ENCODE results near the gene CENPVL1.

- TF ChIP-seq, protein P1, sequence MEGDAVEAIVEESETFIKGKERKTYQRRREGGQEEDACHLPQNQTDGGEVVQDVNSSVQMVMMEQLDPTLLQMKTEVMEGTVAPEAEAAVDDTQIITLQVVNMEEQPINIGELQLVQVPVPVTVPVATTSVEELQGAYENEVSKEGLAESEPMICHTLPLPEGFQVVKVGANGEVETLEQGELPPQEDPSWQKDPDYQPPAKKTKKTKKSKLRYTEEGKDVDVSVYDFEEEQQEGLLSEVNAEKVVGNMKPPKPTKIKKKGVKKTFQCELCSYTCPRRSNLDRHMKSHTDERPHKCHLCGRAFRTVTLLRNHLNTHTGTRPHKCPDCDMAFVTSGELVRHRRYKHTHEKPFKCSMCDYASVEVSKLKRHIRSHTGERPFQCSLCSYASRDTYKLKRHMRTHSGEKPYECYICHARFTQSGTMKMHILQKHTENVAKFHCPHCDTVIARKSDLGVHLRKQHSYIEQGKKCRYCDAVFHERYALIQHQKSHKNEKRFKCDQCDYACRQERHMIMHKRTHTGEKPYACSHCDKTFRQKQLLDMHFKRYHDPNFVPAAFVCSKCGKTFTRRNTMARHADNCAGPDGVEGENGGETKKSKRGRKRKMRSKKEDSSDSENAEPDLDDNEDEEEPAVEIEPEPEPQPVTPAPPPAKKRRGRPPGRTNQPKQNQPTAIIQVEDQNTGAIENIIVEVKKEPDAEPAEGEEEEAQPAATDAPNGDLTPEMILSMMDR (IDR thresholded peaks at IDR 0.05): no peak
- no peak for TF ChIP-seq POLR2A (IDR thresholded peaks at IDR 0.05)
Observed at GRCh38 chrX:51728202-51728601, 17.9 kb downstream of the CENPVL1 start.
